Stimulated activated CD4-positive, alpha-beta T cell treated with anti-CD3 and anti-CD28 coated beads, Interleukin-2, amount 100 ng/mL, for 24 hours (primary cell): ENCODE results near the gene OR2Z1.
"Not testable (repeated sequence)": the region's sequence is repeated elsewhere in the genome, so short reads cannot be mapped to it uniquely, and the experiment has no call there.

Experiments
- DNase-seq, 2 donors: peaks; one replicate each; pipeline ENCODE4 v3.0.0-alpha.2; 2020

Gene OR2Z1

DNA sequence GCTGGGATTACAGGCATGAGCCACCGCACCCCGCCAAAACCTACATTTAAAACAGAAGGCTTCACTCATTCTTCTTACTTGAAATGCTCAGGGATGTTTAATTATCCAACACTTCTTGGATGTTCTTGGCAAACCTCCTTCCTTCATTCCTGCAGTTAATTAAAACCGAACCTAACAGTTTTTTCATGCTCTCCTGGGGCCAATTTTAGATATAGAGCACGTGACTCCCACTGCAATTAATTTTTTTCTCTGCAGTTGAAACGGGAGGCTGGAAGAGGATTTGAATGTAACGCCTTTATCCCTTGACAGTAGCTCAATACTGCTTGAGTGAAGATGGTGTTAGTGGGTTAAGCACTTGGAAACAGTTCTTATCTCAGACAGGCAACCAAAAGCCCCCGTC is 18.2 kb upstream of the OR2Z1 start:
- DNase-seq, result no peak

DNA sequence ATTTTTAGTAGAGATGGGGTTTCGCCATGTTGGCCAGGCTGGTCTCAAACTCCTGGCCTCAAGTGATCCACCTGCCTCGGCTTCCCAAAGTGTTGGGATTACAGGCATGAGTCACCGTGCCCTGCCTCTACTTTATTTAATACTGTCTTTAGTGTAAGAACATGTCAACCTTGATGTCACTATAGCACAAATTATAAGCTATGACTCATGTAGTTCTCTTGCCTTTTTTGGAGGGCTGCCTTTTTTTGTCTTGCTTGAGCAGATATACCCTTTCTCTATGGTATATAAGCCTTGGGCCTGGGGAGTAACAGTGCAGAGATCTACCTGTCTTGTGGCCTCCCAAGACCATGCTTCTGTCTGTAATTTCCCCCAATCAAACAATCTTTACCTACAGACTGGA is 16.1 kb upstream of the OR2Z1 start:
- not testable (repeated sequence) for DNase-seq

DNA sequence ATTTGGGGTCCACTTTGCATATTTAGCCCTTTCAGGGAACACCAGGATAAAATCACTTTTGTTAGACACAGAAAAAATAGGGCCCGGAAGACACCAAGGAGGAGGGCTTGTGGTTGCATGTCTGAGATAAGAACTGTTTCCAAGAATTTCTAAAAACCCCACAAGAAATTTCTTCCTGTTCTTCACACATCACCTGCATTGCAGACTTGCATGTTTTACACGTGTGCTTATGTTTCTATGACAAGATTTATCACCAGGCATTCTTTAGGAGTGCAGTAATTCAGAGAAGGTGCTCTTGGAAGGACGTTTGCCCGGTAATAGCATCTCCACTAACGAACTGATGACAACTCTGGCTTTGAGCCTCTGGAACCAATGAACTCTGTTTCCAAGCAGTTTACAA is 15.7 kb upstream of the OR2Z1 start:
- DNase-seq, result no peak

DNA sequence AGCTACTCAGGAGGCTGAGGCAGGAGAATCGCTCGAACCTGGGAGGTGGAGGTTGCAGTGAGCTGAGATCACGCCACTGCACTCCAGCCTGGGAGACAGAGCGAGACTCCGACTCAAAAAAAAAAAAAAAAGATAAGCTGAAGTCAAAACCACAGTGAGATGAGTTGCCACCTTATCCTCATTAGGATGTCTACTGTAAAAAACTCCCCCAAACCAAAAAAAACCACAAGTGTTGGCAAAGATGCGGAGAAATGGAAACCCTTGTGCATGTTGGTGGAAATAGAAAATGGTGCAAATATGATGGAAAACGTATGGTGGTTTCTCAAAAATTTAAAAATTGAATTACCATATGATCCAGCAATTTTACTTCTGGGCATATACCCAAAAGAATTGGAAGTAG is 11.1 kb upstream of the OR2Z1 start:
- DNase-seq, result not testable (repeated sequence)

DNA sequence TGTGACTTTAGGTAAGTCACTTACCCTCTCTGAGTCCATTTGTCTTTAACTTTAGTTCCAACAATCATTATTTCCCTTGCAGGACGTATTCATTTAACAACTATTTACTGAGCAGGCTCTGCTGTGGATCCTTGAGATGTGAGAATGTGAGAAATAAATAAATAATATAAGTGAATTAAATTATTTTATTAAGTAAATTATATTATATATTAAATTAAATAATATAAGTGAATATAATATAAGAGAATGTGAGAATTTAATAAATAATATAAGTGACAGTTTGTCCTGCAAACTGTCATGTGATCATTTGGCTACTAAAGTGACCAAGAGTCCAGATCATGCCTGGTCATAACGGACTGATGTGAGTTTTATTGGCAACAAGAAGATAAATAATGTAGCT is 598 bp downstream of the OR2Z1 start:
- no peak for DNase-seq

DNA sequence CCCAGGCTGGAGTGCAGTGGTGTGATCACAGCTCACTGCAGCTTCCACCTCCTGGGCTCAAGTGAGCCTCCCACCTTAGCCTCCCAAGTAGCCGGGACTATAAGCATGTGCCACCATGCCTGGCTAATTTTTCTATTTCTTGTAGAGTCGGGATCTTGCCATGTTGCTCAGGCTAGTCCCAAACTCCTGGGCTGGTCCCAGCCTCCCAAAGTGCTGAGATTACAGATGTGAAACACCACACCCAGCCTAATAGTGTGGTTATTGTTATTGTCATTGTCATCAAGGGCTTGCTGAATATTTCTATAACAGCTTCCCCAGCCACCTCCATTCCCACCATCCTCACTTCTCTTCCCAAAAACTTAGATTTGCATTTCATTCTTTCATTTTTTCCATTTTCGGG is 2.8 kb downstream of the OR2Z1 start:
- no peak for DNase-seq

DNA sequence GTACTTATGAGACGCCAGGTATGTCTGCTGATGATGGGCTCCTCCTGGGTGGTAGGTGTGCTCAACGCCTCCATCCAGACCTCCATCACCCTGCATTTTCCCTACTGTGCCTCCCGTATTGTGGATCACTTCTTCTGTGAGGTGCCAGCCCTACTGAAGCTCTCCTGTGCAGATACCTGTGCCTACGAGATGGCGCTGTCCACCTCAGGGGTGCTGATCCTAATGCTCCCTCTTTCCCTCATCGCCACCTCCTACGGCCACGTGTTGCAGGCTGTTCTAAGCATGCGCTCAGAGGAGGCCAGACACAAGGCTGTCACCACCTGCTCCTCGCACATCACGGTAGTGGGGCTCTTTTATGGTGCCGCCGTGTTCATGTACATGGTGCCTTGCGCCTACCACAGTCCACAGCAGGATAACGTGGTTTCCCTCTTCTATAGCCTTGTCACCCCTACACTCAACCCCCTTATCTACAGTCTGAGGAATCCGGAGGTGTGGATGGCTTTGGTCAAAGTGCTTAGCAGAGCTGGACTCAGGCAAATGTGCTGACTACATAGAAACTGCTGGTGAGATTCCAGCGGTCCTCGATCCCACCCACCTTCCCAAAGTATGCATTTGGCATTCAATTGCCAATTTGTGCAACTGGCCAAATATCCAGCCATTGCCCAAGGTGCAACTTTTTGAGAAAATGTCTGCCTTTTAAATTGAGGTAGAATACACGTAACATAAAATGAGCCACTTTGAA is 10.2 kb downstream of the OR2Z1 start:
- peak in 1 of 2 donors; percentile 8 for DNase-seq

DNA sequence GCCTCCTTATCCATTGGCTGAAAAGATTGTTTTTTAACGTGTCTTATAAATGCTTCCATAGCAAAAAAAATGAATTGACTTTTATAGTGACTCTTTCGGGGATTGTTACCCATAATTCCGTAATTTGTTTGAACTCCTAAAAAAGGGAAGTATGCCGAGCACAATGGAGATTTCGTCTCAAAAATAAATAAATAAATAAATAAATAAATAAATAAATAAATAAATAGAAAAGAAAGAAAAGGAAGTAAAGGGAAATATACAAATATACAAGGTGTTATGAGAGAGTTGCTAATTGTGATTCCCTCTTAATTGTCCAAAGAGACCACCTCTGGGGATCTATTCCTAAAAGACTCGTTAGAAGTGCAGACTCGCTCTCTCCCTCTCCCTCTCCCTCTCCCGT is 16.9 kb downstream of the OR2Z1 start:
- no peak for DNase-seq

DNA sequence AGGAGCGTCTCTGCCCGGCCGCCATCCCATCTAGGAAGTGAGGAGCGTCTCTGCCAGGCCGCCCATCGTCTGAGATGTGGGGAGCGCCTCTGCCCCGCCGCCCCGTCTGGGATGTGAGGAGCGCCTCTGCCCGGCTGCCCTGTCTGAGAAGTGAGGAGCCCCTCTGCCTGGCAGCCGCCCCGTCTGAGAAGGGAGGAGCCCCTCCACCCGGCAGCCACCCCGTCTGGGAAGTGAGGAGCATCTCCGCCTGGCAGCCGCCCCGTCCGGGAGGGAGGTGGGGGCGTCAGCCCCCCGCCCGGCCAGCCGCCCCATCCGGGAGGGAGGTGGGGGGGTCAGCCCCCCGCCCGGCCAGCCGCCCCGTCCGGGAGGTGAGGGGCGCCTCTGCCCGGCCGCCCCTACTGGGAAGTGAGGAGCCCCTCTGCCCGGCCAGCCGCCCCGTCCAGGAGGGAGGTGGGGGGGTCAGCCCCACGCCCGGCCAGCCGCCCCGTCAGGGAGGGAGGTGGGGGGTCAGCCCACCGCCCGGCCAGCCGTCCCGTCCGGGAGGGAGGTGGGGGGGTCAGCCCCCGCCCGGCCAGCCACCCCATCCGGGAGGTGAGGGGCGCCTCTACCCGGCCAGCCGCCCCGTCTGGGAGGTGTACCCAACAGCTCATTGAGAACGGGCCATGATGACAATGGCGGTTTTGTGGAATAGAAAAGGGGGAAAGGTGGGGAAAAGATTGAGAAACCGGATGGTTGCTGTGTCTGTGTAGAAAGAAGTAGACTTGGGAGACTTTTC is 18.0 kb downstream of the OR2Z1 start:
- not testable (repeated sequence) for DNase-seq

DNA sequence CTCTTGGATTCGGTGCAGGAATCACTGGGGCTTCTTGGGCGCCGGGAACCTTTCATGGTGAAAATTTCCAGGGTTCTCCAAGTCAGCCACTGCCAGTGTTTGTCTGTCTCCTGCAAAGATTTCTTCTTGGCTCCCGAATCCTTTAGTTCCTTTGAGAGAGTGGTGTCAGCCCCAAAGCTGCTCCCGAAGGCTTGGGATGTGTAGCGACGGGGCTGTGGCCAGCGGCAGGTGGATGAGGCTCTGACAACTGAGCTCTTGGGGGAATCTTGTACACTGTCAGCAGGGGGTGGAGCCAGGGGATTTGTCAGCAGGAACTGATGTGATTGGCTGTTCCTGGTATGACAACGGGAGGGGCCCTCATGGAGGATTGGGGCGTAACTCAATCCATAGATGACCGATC is 45.8 kb downstream of the OR2Z1 start:
- DNase-seq, result not testable (repeated sequence)

DNA sequence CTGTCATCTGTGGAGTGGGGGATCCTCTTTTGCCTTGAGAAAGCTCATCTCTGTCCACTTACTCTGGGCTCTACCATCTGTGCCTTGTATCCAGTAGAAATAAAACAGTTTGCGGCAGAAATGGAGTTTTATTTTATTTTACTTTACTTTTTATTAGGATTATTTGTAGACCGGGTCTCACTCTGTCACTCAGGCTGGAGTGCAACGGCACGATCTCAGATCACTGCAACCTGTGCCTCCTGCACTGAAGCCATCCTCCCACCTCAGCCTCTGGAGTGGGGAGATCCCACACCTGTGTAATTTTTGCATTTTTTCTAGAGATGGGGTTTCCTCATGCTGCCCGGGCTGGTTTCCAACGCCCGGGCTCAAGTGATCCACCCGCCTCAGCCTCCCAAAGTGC is 47.8 kb downstream of the OR2Z1 start:
- not testable (repeated sequence) for DNase-seq

DNA sequence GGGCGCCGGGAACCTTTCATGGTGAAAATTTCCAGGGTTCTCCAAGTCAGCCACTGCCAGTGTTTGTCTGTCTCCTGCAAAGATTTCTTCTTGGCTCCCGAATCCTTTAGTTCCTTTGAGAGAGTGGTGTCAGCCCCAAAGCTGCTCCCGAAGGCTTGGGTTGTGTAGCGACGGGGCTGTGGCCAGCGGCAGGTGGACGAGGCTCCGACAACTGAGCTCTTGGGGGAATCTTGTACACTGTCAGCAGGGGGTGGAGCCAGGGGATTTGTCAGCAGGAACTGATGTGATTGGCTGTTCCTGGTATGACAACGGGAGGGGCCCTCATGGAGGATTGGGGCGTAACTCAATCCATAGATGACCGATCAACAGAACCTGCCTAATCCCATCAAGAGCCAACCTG is 52.2 kb downstream of the OR2Z1 start:
- not testable (repeated sequence) for DNase-seq
